Right atrium auricular region (tissue), 2 donors: ENCODE measurements around the gene TUT1. TPM values are rescaled to one million over a fixed set of nuclear protein-coding genes. Genes with fewer than 3 reads are reported as not detected.
A peak's percentile ranks its signal among the peaks of the same experiment; 100 is the strongest.

Source experiments
- DNase-seq: peaks from one replicate; pipeline ENCODE4 v3.0.0-alpha.2; 2019; ENCODE audit warnings: low spot score
- H3K27ac ChIP-seq, 2 donors: fragments of 200-600 bp; sonication (generic); 1 replicate in 1 of 2; 2 replicates in 1 of 2; pipeline ENCODE4 v1.5.1; 2016 to 2019
- H3K27me3 ChIP-seq, 2 donors: fragments of 200-600 bp; sonication (generic); one replicate each; pipeline versions ENCODE4 v1.5.1 to v1.6.0; 2017 to 2019
- H3K36me3 ChIP-seq: fragments of 200-600 bp; sonication (generic); one replicate; pipeline ENCODE4 v1.5.1; 2016
- H3K4me1 ChIP-seq, 2 donors: fragments of 200-600 bp; sonication (generic); one replicate each; pipeline versions ENCODE4 v1.5.1 to v1.6.0; 2017 to 2019
- H3K4me3 ChIP-seq, 2 donors: fragments of 200-600 bp; sonication (generic); 1 replicate in 1 of 2; 2 replicates in 1 of 2; pipeline ENCODE4 v1.5.1; 2017 to 2019; ENCODE audit warnings: mild to moderate bottlenecking in 1 of 2, moderate library complexity in 1 of 2
- H3K9me3 ChIP-seq, 2 donors: fragments of 200-600 bp; sonication (generic); one replicate each; pipeline ENCODE4 v1.5.1; 2019
- total RNA-seq, 2 donors: library from RNA; depleted of rRNA; stranded (reverse); fragments of >200 nt; gene quantifications; one replicate each; pipeline ENCODE4 v1.1.0, GENCODE V29; 2016
- TF ChIP-seq, protein P1 (sequence below), 2 donors: fragments of 200-600 bp; sonication (generic); IDR thresholded peaks; one replicate each; pipeline ENCODE4 v1.5.1; 2019; ENCODE audit warnings: antibody characterized with exemption in 2 of 2

Gene TUT1
- total RNA-seq, 2 donors from 2014 or later, result 5.4 to 5.7 TPM

GRCh38 chr11:62612366-62613290, 21.3 kb upstream of the TUT1 start, which contains the start of the genes EML3 and ROM1:
TSS of gene EML3 (minus strand) at chr11:62612775. CDS start at chr11:62612457, 318 bp downstream.
TSS of gene ROM1 (plus strand) at chr11:62613257. CDS start at chr11:62613282, 25 bp downstream.
- Histone ChIP-seq H3K27ac (peak within 1 kb of the TSS; percentile 92 to 97), H3K27me3 (no peaks in the 10 kb centered on the region), H3K36me3 (peaks cover 16% of the 10 kb centered on the region), H3K9me3 (no peaks in the 10 kb centered on the region), H3K4me3 (peak within 1 kb of the TSS; percentile 78 to 88), H3K4me1 (peaks cover 0 to 28% of the 10 kb centered on the region in 2 donors)
- DNase-seq, result peak; percentile 95
- TF ChIP-seq, protein P1, sequence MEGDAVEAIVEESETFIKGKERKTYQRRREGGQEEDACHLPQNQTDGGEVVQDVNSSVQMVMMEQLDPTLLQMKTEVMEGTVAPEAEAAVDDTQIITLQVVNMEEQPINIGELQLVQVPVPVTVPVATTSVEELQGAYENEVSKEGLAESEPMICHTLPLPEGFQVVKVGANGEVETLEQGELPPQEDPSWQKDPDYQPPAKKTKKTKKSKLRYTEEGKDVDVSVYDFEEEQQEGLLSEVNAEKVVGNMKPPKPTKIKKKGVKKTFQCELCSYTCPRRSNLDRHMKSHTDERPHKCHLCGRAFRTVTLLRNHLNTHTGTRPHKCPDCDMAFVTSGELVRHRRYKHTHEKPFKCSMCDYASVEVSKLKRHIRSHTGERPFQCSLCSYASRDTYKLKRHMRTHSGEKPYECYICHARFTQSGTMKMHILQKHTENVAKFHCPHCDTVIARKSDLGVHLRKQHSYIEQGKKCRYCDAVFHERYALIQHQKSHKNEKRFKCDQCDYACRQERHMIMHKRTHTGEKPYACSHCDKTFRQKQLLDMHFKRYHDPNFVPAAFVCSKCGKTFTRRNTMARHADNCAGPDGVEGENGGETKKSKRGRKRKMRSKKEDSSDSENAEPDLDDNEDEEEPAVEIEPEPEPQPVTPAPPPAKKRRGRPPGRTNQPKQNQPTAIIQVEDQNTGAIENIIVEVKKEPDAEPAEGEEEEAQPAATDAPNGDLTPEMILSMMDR (IDR thresholded peaks at IDR 0.05), result peak; percentile 98 to 100

GRCh38 chr11:62611705-62612365, 20.5 kb upstream of the TUT1 start:
- H3K9me3 ChIP-seq, result no peaks in the 10 kb centered on the region
- peaks cover 0 to 28% of the 10 kb centered on the region in 2 donors for H3K4me1 ChIP-seq
- H3K36me3 ChIP-seq, result peaks cover 13% of the 10 kb centered on the region
- H3K27ac ChIP-seq, result peak overlapping the region; percentile 92 to 97
- H3K4me3 ChIP-seq, result peak overlapping the region; percentile 78 to 88
- peak; percentile 66 for DNase-seq
- TF ChIP-seq, protein P1 (IDR thresholded peaks at IDR 0.05), result no peak
- no peaks in the 10 kb centered on the region for H3K27me3 ChIP-seq

DNA sequence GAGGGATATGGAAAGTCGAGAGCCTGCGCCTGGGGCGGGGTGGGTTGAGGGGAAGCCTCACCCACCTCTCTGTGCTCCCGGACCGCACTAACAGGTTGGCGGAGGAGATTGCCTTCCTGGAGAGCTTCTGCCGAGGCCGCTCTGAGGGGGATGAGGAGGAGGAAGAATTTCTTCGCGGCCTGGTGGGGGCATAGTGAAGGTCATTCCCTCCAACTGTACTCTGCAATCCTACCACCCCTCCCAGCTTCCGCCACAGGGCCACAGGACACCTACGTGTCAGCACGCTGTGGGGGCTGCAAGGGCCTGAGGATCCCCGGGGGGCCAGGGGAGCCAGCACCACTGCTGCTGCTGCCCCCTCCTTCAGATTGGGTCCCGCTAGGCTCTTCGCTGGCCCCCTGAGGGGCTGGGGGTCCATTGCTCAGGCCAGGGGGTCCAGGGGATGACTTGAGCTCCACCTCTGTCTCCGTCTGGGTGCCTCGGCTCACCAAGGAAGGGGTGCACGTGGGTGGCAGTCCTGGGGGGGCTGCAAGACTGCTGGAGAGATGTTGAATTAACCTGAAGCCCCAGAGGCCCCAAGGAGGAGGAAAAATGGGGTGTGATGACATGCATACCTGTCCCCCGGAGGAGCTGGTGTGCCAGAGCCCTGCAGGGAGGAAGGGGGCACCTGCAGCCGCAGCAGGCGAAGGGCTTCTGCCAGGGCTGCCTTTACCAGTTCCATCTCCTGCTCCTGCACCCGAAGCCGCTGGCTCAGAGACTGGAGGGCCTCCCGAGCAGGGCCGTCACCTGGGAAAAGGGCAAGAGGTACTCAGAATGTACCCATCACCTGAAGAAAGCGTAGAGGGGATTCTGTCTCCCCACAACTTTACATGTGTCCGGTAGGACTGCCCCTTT, 19.7 kb upstream of the TUT1 start:
- DNase-seq, result no peak
- H3K4me1 ChIP-seq, result peaks cover 0 to 28% of the 10 kb centered on the region in 2 donors
- TF ChIP-seq, protein P1 (IDR thresholded peaks at IDR 0.05), result no peak
- no peaks in the 10 kb centered on the region for H3K9me3 ChIP-seq
- H3K36me3 ChIP-seq, result peaks cover 9% of the 10 kb centered on the region
- H3K27ac ChIP-seq, result peak overlapping the region; percentile 92 to 97
- H3K27me3 ChIP-seq, result no peaks in the 10 kb centered on the region
- peak overlapping the region; percentile 78 to 88 for H3K4me3 ChIP-seq

- Histone ChIP-seq H3K4me3 (no peak overlapping the region), H3K36me3 (peaks cover 16% of the 10 kb centered on the region), H3K4me1 (peaks cover 0 to 28% of the 10 kb centered on the region in 2 donors), H3K27me3 (no peaks in the 10 kb centered on the region), H3K27ac (no peak overlapping the region), H3K9me3 (no peaks in the 10 kb centered on the region)
- TF ChIP-seq, protein P1 (IDR thresholded peaks at IDR 0.05), result no peak
- no peak for DNase-seq
Observed at GRCh38 chr11:62610403-62610802, 19.1 kb upstream of the TUT1 start.

DNA sequence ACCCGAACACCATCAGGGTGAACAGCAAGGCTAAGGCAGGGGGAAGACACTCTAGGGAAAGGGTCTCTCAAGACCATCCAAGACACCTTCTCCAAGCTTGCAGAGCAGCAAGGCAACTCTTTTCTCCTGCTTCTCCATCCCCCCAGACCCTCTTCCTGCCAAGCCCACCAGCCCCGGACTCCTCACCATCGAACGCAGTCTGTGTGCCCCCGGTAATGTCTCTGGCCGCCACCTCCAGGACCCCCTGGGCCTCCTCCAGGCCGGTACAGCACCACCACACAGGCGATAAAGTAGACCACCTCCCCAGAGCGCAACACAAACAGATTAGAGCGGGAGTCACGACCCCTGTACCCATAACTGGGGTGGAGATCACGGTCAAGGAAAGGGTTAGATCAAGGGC, 17.5 kb upstream of the TUT1 start:
- H3K9me3 ChIP-seq, result no peaks in the 10 kb centered on the region
- peaks cover 19% of the 10 kb centered on the region for H3K36me3 ChIP-seq
- TF ChIP-seq, protein P1 (IDR thresholded peaks at IDR 0.05), result no peak
- no peak overlapping the region for H3K4me3 ChIP-seq
- peaks cover 0 to 28% of the 10 kb centered on the region in 2 donors for H3K4me1 ChIP-seq
- no peaks in the 10 kb centered on the region for H3K27me3 ChIP-seq
- H3K27ac ChIP-seq, result no peak overlapping the region
- no peak for DNase-seq
